ENCODE data around the gene HDGFL1. TPM values are rescaled to one million over a fixed set of nuclear protein-coding genes. Genes with fewer than 3 reads are reported as not detected.
A peak's percentile ranks its signal among the peaks of the same experiment; 100 is the strongest.

The HDGFL1 gene
- total RNA-seq = not detected in 2 replicates

GRCh38 chr6:22569281-22570184 lies at the start of gene HDGFL1:
TSS of gene HDGFL1 (plus strand) at chr6:22569566. CDS start at chr6:22569576, 10 bp downstream.
- DNase-seq (ENCODE audit: low read depth in 2 of 2) = no peak

GRCh38 chr6:22521035-22521434 lies 48.3 kb upstream of the HDGFL1 start:
- DNase-seq (ENCODE audit: low read depth in 2 of 2) = no peak

GRCh38 chr6:22526736-22527135 lies 42.6 kb upstream of the HDGFL1 start:
- no peak for DNase-seq (ENCODE audit: low read depth in 2 of 2)

GRCh38 chr6:22529866-22530265 lies 39.5 kb upstream of the HDGFL1 start:
- DNase-seq (ENCODE audit: low read depth in 2 of 2) = no peak

GRCh38 chr6:22530506-22530905 lies 38.9 kb upstream of the HDGFL1 start:
- no peak for DNase-seq (ENCODE audit: low read depth in 2 of 2)

GRCh38 chr6:22536122-22536521 lies 33.2 kb upstream of the HDGFL1 start:
- DNase-seq (ENCODE audit: low read depth in 2 of 2) = no peak

GRCh38 chr6:22544476-22544875 lies 24.9 kb upstream of the HDGFL1 start:
- DNase-seq (ENCODE audit: low read depth in 2 of 2) = no peak

GRCh38 chr6:22545051-22545450 lies 24.3 kb upstream of the HDGFL1 start:
- DNase-seq (ENCODE audit: low read depth in 2 of 2) = no peak

- no peak for DNase-seq (ENCODE audit: low read depth in 2 of 2)
These were observed 23.1 kb upstream of the HDGFL1 start for GRCh38 chr6:22546236-22546635.

GRCh38 chr6:22550971-22551670 lies 18.2 kb upstream of the HDGFL1 start:
- no peak for DNase-seq (ENCODE audit: low read depth in 2 of 2)

GRCh38 chr6:22556266-22556665 lies 13.1 kb upstream of the HDGFL1 start:
- no peak for DNase-seq (ENCODE audit: low read depth in 2 of 2)

- DNase-seq (ENCODE audit: low read depth in 2 of 2) = no peak
These were observed 12.4 kb upstream of the HDGFL1 start for GRCh38 chr6:22557007-22557406.

GRCh38 chr6:22558288-22558882 lies 11.0 kb upstream of the HDGFL1 start:
- DNase-seq (ENCODE audit: low read depth in 2 of 2) = no peak

- no peak for DNase-seq (ENCODE audit: low read depth in 2 of 2)
These were observed 512 bp upstream of the HDGFL1 start for GRCh38 chr6:22568854-22569253.

GRCh38 chr6:22570185-22570551 lies 802 bp downstream of the HDGFL1 start:
- no peak for DNase-seq (ENCODE audit: low read depth in 2 of 2)

- peak in 1 of 2 donors; percentile 18 for DNase-seq (ENCODE audit: low read depth in 2 of 2)
These were observed 5.8 kb downstream of the HDGFL1 start for GRCh38 chr6:22575190-22575589.

GRCh38 chr6:22579439-22579838 lies 10.1 kb downstream of the HDGFL1 start:
- DNase-seq (ENCODE audit: low read depth in 2 of 2) = no peak

GRCh38 chr6:22580337-22580736 lies 11.0 kb downstream of the HDGFL1 start:
- no peak for DNase-seq (ENCODE audit: low read depth in 2 of 2)

- no peak for DNase-seq (ENCODE audit: low read depth in 2 of 2)
These were observed 13.2 kb downstream of the HDGFL1 start for GRCh38 chr6:22582417-22583205.

- DNase-seq (ENCODE audit: low read depth in 2 of 2) = no peak
These were observed 13.9 kb downstream of the HDGFL1 start for GRCh38 chr6:22583230-22583629.

- no peak for DNase-seq (ENCODE audit: low read depth in 2 of 2)
These were observed 14.6 kb downstream of the HDGFL1 start for GRCh38 chr6:22583927-22584326.

- no peak for DNase-seq (ENCODE audit: low read depth in 2 of 2)
These were observed 19.8 kb downstream of the HDGFL1 start for GRCh38 chr6:22589118-22589517.
